HCT116 (cell line): ENCODE measurements around the gene CIB4. TPM values are rescaled to one million over a fixed set of nuclear protein-coding genes. Genes with fewer than 3 reads are reported as not detected.

ENCODE experiments used
- ATAC-seq: fragments of 200-7000 bp; cut with Tn5 transposase; 2 replicates; pipeline ENCODE4 v1.9.1; 2020; ENCODE audit warnings: mild to moderate bottlenecking, moderate library complexity
- BruUV-seq: library from RNA; stranded (reverse); fragments of 400-500 nt; replicated peaks from 2 replicates; lab custom pipeline; 2021; lab: Mats Ljungman, UMichigan
- CTCF ChIA-PET: fragments of 300-600 bp; sonication (Branson Sonifier 250); formaldehyde crosslinking; loops from one replicate; lab custom pipeline; 2021; ENCODE audit warnings: antibody characterized with exemption; lab: Charles Lee
- POLR2A ChIA-PET: fragments of 300-600, 350-600 bp; sonication (Branson Sonifier 250); formaldehyde crosslinking; loops from one replicate; lab custom pipeline; 2021; ENCODE audit warnings: antibody characterized with exemption; lab: Charles Lee
- RAD21 ChIA-PET, 2 experiments: fragments of 300-600 bp; sonication (Branson Sonifier 250); formaldehyde crosslinking; loops; one replicate each; lab custom pipeline; 2023; ENCODE audit warnings: low total read pairs in 2 of 2; ENCODE audit not compliant: uncharacterized antibody in 2 of 2, unreplicated experiment in 2 of 2, low non-redundant PET in 1 of 2; lab: Charles Lee
- DNase-seq: peaks from one replicate; pipeline ENCODE4 v3.0.0-alpha.2; 2010; ENCODE audit warnings: low read depth, low spot score
- H2AFZ ChIP-seq: fragments of 200-600 bp; shearing (Covaris generic), sonication (generic); 2 replicates; pipeline ENCODE4 v1.6.1; 2017; ENCODE audit warnings: low read depth, mixed run types, mixed read lengths, antibody characterized with exemption, low read length; ENCODE audit not compliant: poor library complexity, severe bottlenecking
- H3K27ac ChIP-seq: 2 replicates; pipeline ENCODE4 v1.5.1; 2012; ENCODE audit warnings: low read depth, low read length
- H3K27me3 ChIP-seq: fragments of 200-600 bp; sonication (generic); 2 replicates; pipeline ENCODE4 v1.6.1; 2016; ENCODE audit warnings: mixed run types, low read length, mixed read lengths; ENCODE audit not compliant: insufficient read depth
- H3K36me3 ChIP-seq, 2 experiments: fragments of 200-500 bp in 1 of 2; fragments of 200-600 bp in 1 of 2; sonication (Bioruptor generic) in 1 of 2; sonication (generic) in 1 of 2; 2 replicates each; pipeline versions ENCODE4 v1.5.1 to v1.6.1; 2014 to 2016; ENCODE audit warnings: low read length in 2 of 2, inconsistent platforms in 1 of 2, mixed read lengths in 1 of 2, mixed run types in 1 of 2; ENCODE audit not compliant: insufficient read depth in 2 of 2, control insufficient read depth in 1 of 2
- H3K4me1 ChIP-seq, 2 experiments: fragments of 200-600 bp in 1 of 2; sonication (generic) in 1 of 2; 2 replicates each; pipeline versions ENCODE4 v1.5.1 to v1.6.1; 2012 to 2017; ENCODE audit warnings: low read length in 2 of 2, inconsistent platforms in 1 of 2, mild to moderate bottlenecking in 1 of 2, mixed read lengths in 1 of 2, mixed run types in 1 of 2, moderate library complexity in 1 of 2; ENCODE audit not compliant: insufficient read depth in 2 of 2, control insufficient read depth in 1 of 2
- H3K4me2 ChIP-seq: fragments of 200-600 bp; sonication (generic); 2 replicates; pipeline ENCODE4 v1.6.1; 2017; ENCODE audit warnings: mixed run types, low read length, mixed read lengths
- H3K4me3 ChIP-seq, 2 experiments: fragments of 200-600 bp in 1 of 2; sonication (generic) in 1 of 2; replicated peaks in 1 of 2; 2 replicates each; pipeline ENCODE4 v1.5.1; 2011 to 2016; ENCODE audit warnings: low read length in 2 of 2, control low read depth in 1 of 2, low read depth in 1 of 2, mild to moderate bottlenecking in 1 of 2, mixed read lengths in 1 of 2, mixed run types in 1 of 2
- H3K79me2 ChIP-seq: fragments of 200-600 bp; sonication (generic); 2 replicates; pipeline ENCODE4 v1.6.1; 2017; ENCODE audit warnings: mild to moderate bottlenecking, mixed run types, low read length, moderate library complexity, mixed read lengths; ENCODE audit not compliant: insufficient read depth
- H3K9ac ChIP-seq: fragments of 200-600 bp; sonication (generic); 2 replicates; pipeline ENCODE4 v1.6.1; 2016; ENCODE audit warnings: low read length, mixed read lengths
- H3K9me2 ChIP-seq: fragments of 200-600 bp; sonication (generic), shearing (Covaris generic); 2 replicates; pipeline ENCODE4 v1.6.1; 2017; ENCODE audit warnings: mixed run types, mild to moderate bottlenecking, moderate library complexity; ENCODE audit not compliant: insufficient read depth
- H3K9me3 ChIP-seq, 2 experiments: fragments of 200-500 bp in 1 of 2; fragments of 200-600 bp in 1 of 2; sonication (Bioruptor generic) in 1 of 2; sonication (generic) in 1 of 2; 2 replicates each; pipeline ENCODE4 v1.6.1; 2014 to 2017; ENCODE audit warnings: low read length in 2 of 2, mixed read lengths in 2 of 2, inconsistent platforms in 1 of 2, low read depth in 1 of 2, mild to moderate bottlenecking in 1 of 2, mixed run types in 1 of 2, moderate library complexity in 1 of 2; ENCODE audit not compliant: control insufficient read depth in 1 of 2, insufficient read depth in 1 of 2
- H4K20me1 ChIP-seq: fragments of 200-600 bp; sonication (generic), shearing (Covaris generic); 2 replicates; pipeline ENCODE4 v1.6.1; 2017; ENCODE audit warnings: mixed run types, mild to moderate bottlenecking, moderate library complexity; ENCODE audit not compliant: insufficient read depth
- ATF3 ChIP-seq: IDR thresholded peaks from 2 replicates; pipeline ENCODE4 v1.6.1; 2012
- CEBPB ChIP-seq: IDR thresholded peaks from 2 replicates; pipeline ENCODE4 v1.6.1; 2012; ENCODE audit warnings: low read depth
- CTCF ChIP-seq, 3 experiments: fragments of 200-600 bp in 1 of 3; sonication (generic) in 1 of 3; IDR thresholded peaks in 2 of 3; conservative IDR thresholded peaks in 1 of 3; 2 replicates each; pipeline ENCODE4 v1.5.1; 2012 to 2017; ENCODE audit warnings: low read depth in 2 of 3, low read length in 2 of 3, antibody characterized with exemption in 1 of 3, borderline replicate concordance in 1 of 3, control low read depth in 1 of 3, mild to moderate bottlenecking in 1 of 3, mixed read lengths in 1 of 3, mixed run types in 1 of 3, moderate library complexity in 1 of 3; ENCODE audit not compliant: insufficient read depth in 1 of 3
- FOSL1 ChIP-seq: IDR thresholded peaks from 2 replicates; pipeline ENCODE4 v1.6.1; 2012; ENCODE audit warnings: low read depth
- POLR2A ChIP-seq: IDR thresholded peaks from 2 replicates; pipeline ENCODE4 v1.7.0; 2011; ENCODE audit warnings: borderline replicate concordance; ENCODE audit not compliant: insufficient read depth, insufficient read length; ENCODE audit errors: extremely low read depth
- TCF7L2 ChIP-seq: IDR thresholded peaks from 2 replicates; pipeline ENCODE4 v1.7.0; 2011; ENCODE audit warnings: borderline replicate concordance, inconsistent platforms; ENCODE audit not compliant: insufficient read depth, insufficient read length; ENCODE audit errors: extremely low read depth
- ZNF274 ChIP-seq: fragments of 200-500 bp; sonication (Bioruptor generic); IDR thresholded peaks from 2 replicates; pipeline ENCODE4 v1.6.1; 2014; ENCODE audit warnings: mild to moderate bottlenecking, low read depth, low read length, inconsistent platforms
- intact Hi-C: fragments of 100-400 bp; cut with micrococcal nuclease; formaldehyde crosslinking; loops from 2 replicates; pipeline ENCODE4 v1.10.0; 2022
- total RNA-seq: library from RNA; stranded (reverse); gene quantifications from one replicate; pipeline ENCODE4 v1.2.1, GENCODE V29; 2021; ENCODE audit not compliant: unreplicated experiment
- TF ChIP-seq, protein P1 (sequence below): IDR thresholded peaks from 2 replicates; pipeline ENCODE4 v1.6.1; 2012

Gene CIB4
- total RNA-seq, 1 experiment from 2014 or later = not detected

GRCh38 chr2:26534098-26534864 is 106.9 kb downstream of the CIB4 start:
- Histone ChIP-seq H3K4me2 (no peak overlapping the region), H3K36me3 (no peaks in the 10 kb centered on the region), H3K4me3 (no peak overlapping the region), H3K4me1 (peaks cover 0 to 3% of the 10 kb centered on the region in 2 experiments; a peak in 1 of 4 replicates), H3K27ac (no peak overlapping the region), H4K20me1 (no peaks in the 10 kb centered on the region), H3K9me2 (no peaks in the 10 kb centered on the region), H3K9me3 (no peaks in the 10 kb centered on the region), H3K9ac (no peak overlapping the region), H3K27me3 (no peaks in the 10 kb centered on the region), H3K79me2 (no peaks in the 10 kb centered on the region), H2AFZ (no peak overlapping the region)
- POLR2A ChIA-PET = no interaction called here
- ATAC-seq (no peak), DNase-seq (no peak)
- TF ChIP-seq, protein P1, sequence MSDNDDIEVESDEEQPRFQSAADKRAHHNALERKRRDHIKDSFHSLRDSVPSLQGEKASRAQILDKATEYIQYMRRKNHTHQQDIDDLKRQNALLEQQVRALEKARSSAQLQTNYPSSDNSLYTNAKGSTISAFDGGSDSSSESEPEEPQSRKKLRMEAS = no peak
- TF ChIP-seq CEBPB = no peak
- no peak for TF ChIP-seq TCF7L2
- RAD21 ChIA-PET = no interaction called here
- CTCF ChIA-PET = no interaction called here
- BruUV-seq = no TSS peak
- intact Hi-C loops = no loop called here

- H4K20me1 ChIP-seq = no peaks in the 10 kb centered on the region
- H2AFZ ChIP-seq = no peak overlapping the region
- H3K4me1 ChIP-seq = no peaks in the 10 kb centered on the region
- no peaks in the 10 kb centered on the region for H3K9me3 ChIP-seq
- no peak overlapping the region for H3K9ac ChIP-seq
- CTCF ChIA-PET = no interaction called here
- no peaks in the 10 kb centered on the region for H3K9me2 ChIP-seq
- no peaks in the 10 kb centered on the region for H3K36me3 ChIP-seq
- TF ChIP-seq ATF3 (no peak), CTCF (IDR thresholded peaks at IDR 0.05 in 2 of 3, conservative IDR thresholded peaks at IDR 0.05 in 1 of 3; ENCODE audit: borderline replicate concordance in 1 of 3, insufficient read depth in 1 of 3, low read depth in 2 of 3, low read length in 2 of 3) (no peak), POLR2A (no peak), ZNF274 (no peak), FOSL1 (no peak)
- DNase-seq = no peak
- no TSS peak for BruUV-seq
- H3K4me3 ChIP-seq = no peak overlapping the region
- intact Hi-C loops = no loop called here
- POLR2A ChIA-PET = no interaction called here
- no peak overlapping the region for H3K4me2 ChIP-seq
- H3K27ac ChIP-seq = no peak overlapping the region
- H3K27me3 ChIP-seq = no peaks in the 10 kb centered on the region
- ATAC-seq = no peak
- H3K79me2 ChIP-seq = no peaks in the 10 kb centered on the region
- RAD21 ChIA-PET = no interaction called here
Observed at GRCh38 chr2:26533661-26534060, 107.5 kb downstream of the CIB4 start.
